ENCODE measurements around the gene LMBR1.
"Not testable (repeated sequence)": the region's sequence is repeated elsewhere in the genome, so short reads cannot be mapped to it uniquely, and the experiment has no call there.

The LMBR1 gene

DNA sequence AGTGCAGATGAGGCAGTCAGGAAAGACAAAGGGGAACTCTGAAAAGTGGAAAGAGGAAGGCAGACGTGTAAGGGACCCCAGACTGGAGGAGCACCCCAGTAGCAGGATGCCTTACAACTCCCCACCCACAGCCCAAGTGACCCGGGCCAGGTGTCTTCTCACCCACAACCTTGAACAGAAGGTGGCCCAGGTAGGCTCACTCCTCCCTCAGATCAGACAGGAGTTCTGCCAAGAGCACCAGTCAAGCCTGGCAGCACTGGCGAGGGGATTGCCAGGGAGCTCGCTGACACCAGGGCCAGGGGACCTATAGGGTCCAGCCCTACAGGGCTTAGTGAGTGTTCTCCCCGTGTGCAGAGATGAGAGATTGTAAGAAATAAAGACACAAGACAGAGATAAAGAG lies 27.1 kb upstream of the LMBR1 start:
- Histone ChIP-seq H3K9me3 (ENCODE audit: insufficient read depth, low read length) (peaks cover 8% of the 10 kb centered on the region), H3K4me3 (ENCODE audit: insufficient read length, low read depth) (no peak overlapping the region), H3K36me3 (ENCODE audit: insufficient read depth, insufficient read length, low read length) (no peaks in the 10 kb centered on the region), H3K4me1 (ENCODE audit: insufficient read depth, insufficient read length) (no peaks in the 10 kb centered on the region), H3K27me3 (ENCODE audit: insufficient read depth, insufficient read length) (no peaks in the 10 kb centered on the region), H3K9ac (ENCODE audit: insufficient read length, low read depth) (no peak overlapping the region)
- DNase-seq (ENCODE audit: low read depth, low spot score), result no peak
- TF ChIP-seq ZNF274 (IDR thresholded peaks at IDR 0.05; ENCODE audit: low read depth, low read length), result no peak
- no peak for TF ChIP-seq YY1 (IDR thresholded peaks at IDR 0.05; ENCODE audit: insufficient read depth, insufficient read length)
- TF ChIP-seq SUZ12 (IDR thresholded peaks at IDR 0.05; ENCODE audit: extremely low read depth, insufficient read depth, insufficient read length), result no peak

DNA sequence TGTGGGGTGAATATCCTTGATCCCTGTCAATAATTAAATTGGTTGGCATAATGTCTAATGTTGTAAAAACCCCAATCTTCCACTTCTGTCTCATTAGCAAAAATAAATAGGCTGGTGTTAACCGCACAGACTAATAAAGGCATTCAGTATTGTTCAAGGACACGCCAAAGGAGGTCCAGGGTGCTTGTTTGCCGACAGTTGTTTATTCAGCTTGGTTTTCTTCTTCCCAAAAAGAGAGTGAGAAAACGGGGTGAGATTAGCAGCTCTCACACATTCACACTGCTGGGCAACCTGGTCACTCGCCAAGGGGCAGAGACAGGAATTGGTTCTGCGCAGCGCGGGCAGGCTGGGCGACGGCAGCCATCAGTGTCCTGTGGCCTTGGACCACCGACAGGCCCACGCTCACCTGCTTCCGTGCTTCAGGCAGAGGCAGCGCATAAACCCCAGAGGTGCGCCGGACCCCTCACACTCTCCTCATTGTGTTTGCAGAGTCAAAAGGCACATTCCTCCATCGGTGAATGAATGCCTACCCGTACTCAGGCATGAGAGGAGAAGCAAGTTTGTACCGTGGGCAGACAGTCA lies 26.2 kb upstream of the LMBR1 start:
- peaks cover 11% of the 10 kb centered on the region for H3K9me3 ChIP-seq (ENCODE audit: insufficient read depth, low read length)
- TF ChIP-seq ZNF274 (IDR thresholded peaks at IDR 0.05; ENCODE audit: low read depth, low read length) (no peak), SUZ12 (IDR thresholded peaks at IDR 0.05; ENCODE audit: extremely low read depth, insufficient read depth, insufficient read length) (no peak), YY1 (IDR thresholded peaks at IDR 0.05; ENCODE audit: insufficient read depth, insufficient read length) (no peak)
- no peaks in the 10 kb centered on the region for H3K36me3 ChIP-seq (ENCODE audit: insufficient read depth, insufficient read length, low read length)
- DNase-seq (ENCODE audit: low read depth, low spot score), result no peak
- no peak overlapping the region for H3K4me3 ChIP-seq (ENCODE audit: insufficient read length, low read depth)
- H3K27me3 ChIP-seq (ENCODE audit: insufficient read depth, insufficient read length), result no peaks in the 10 kb centered on the region
- no peak overlapping the region for H3K9ac ChIP-seq (ENCODE audit: insufficient read length, low read depth)
- H3K4me1 ChIP-seq (ENCODE audit: insufficient read depth, insufficient read length), result no peaks in the 10 kb centered on the region

DNA sequence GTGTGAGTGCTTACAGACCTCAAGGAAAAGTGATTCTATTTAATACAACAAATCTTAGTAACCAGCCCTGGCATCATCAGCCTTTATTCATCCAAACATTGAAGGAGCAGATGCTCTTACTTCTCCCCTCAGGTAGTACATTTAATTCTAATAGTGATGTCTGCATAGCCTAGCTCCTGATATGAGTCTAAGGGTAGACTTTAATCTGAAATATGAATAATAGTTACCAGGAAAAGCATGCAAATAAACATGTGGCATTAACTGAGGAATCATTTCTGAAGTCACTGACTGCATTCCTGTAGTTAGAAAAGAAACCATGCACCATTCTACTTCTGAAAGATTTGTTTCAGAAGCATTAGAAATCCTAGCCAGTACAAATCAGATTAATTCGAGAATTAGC lies 25.7 kb upstream of the LMBR1 start:
- no peak for DNase-seq (ENCODE audit: low read depth, low spot score)
- TF ChIP-seq ZNF274 (IDR thresholded peaks at IDR 0.05; ENCODE audit: low read depth, low read length), result no peak
- TF ChIP-seq SUZ12 (IDR thresholded peaks at IDR 0.05; ENCODE audit: extremely low read depth, insufficient read depth, insufficient read length), result no peak
- no peak for TF ChIP-seq YY1 (IDR thresholded peaks at IDR 0.05; ENCODE audit: insufficient read depth, insufficient read length)
- no peaks in the 10 kb centered on the region for H3K27me3 ChIP-seq (ENCODE audit: insufficient read depth, insufficient read length)
- H3K9ac ChIP-seq (ENCODE audit: insufficient read length, low read depth), result no peak overlapping the region
- no peaks in the 10 kb centered on the region for H3K4me1 ChIP-seq (ENCODE audit: insufficient read depth, insufficient read length)
- H3K36me3 ChIP-seq (ENCODE audit: insufficient read depth, insufficient read length, low read length), result no peaks in the 10 kb centered on the region
- H3K4me3 ChIP-seq (ENCODE audit: insufficient read length, low read depth), result no peak overlapping the region
- H3K9me3 ChIP-seq (ENCODE audit: insufficient read depth, low read length), result peaks cover 11% of the 10 kb centered on the region

DNA sequence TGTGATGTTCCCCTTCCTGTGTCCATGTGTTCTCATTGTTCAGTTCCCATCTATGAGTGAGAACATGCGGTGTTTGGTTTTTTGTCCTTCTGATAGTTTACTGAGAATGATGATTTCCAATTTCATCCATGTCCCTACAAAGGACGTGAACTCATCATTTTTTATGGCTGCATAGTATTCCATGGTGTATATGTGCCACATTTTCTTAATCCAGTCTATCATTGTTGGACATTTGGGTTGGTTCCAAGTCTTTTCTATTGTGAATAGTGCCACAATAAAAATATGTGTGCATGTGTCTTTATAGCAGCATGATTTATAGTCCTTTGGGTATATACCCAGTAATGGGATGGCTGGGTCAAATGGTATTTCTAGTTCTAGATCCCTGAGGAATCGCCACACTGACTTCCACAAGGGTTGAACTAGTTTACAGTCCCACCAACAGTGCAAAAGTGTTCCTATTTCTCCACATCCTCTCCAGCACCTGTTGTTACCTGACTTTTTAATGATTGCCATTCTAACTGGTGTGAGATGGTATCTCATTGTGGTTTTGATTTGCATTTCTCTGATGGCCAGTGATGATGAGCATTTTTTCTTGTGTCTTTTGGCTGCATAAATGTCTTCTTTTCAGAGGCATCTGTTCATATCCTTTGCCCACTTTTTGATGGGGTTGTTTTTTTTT lies 16.7 kb upstream of the LMBR1 start:
- H3K9ac ChIP-seq (ENCODE audit: insufficient read length, low read depth); H3K4me1 ChIP-seq (ENCODE audit: insufficient read depth, insufficient read length); H3K4me3 ChIP-seq (ENCODE audit: insufficient read length, low read depth); H3K9me3 ChIP-seq (ENCODE audit: insufficient read depth, low read length); DNase-seq (ENCODE audit: low read depth, low spot score); H3K27me3 ChIP-seq (ENCODE audit: insufficient read depth, insufficient read length); H3K36me3 ChIP-seq (ENCODE audit: insufficient read depth, insufficient read length, low read length): not testable (repeated sequence)

DNA sequence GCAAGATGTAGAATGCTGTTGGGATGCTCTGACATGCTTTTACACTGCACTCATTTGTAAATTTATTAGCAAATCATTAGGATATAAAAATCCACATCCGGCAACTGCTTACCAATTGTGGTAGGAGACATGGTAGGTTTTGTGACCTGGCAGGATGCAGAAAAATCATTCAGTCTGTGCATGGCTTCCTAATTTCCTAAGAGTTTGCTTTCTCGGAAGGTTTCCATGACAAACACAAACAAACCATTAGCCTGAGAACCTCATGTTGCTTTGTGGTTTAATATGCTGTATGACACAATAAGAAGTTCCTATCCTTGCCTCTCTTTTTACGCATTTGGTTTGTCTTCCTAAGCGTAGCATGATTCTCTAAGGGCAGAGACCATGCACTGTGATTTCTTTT lies 14.7 kb upstream of the LMBR1 start:
- Histone ChIP-seq H3K36me3 (ENCODE audit: insufficient read depth, insufficient read length, low read length) (no peaks in the 10 kb centered on the region), H3K4me1 (ENCODE audit: insufficient read depth, insufficient read length) (no peaks in the 10 kb centered on the region), H3K9ac (ENCODE audit: insufficient read length, low read depth) (no peak overlapping the region), H3K4me3 (ENCODE audit: insufficient read length, low read depth) (no peak overlapping the region), H3K27me3 (ENCODE audit: insufficient read depth, insufficient read length) (no peaks in the 10 kb centered on the region), H3K9me3 (ENCODE audit: insufficient read depth, low read length) (no peaks in the 10 kb centered on the region)
- DNase-seq (ENCODE audit: low read depth, low spot score), result no peak
- TF ChIP-seq ZNF274 (IDR thresholded peaks at IDR 0.05; ENCODE audit: low read depth, low read length), result no peak
- TF ChIP-seq YY1 (IDR thresholded peaks at IDR 0.05; ENCODE audit: insufficient read depth, insufficient read length), result no peak
- TF ChIP-seq SUZ12 (IDR thresholded peaks at IDR 0.05; ENCODE audit: extremely low read depth, insufficient read depth, insufficient read length), result no peak

DNA sequence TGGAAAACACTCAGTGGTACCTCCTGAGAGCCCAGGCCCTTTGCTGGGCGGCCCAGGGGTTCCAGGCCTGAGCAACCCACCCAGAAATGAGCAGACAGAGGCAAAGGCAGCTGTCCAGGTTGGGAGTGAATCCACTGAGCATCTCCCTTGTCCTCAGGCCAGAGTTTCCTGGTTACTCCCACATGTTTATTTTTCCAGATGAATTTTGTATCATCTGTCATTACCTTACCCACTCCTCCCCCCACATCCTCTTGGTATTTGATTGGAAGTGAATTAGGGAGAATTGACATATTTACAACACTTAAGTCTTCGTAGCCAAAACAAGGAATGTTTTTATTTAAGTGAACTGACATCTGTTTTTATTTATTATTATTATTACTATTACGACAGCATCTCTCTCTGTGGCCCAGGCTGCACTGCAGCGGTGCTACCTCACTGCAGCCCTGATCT lies 13.2 kb upstream of the LMBR1 start:
- no peak for TF ChIP-seq ZNF274 (IDR thresholded peaks at IDR 0.05; ENCODE audit: low read depth, low read length)
- TF ChIP-seq YY1 (IDR thresholded peaks at IDR 0.05; ENCODE audit: insufficient read depth, insufficient read length), result no peak
- TF ChIP-seq SUZ12 (IDR thresholded peaks at IDR 0.05; ENCODE audit: extremely low read depth, insufficient read depth, insufficient read length), result no peak
- H3K4me3 ChIP-seq (ENCODE audit: insufficient read length, low read depth), result no peak overlapping the region
- no peaks in the 10 kb centered on the region for H3K4me1 ChIP-seq (ENCODE audit: insufficient read depth, insufficient read length)
- H3K9me3 ChIP-seq (ENCODE audit: insufficient read depth, low read length), result no peaks in the 10 kb centered on the region
- DNase-seq (ENCODE audit: low read depth, low spot score), result no peak
- H3K9ac ChIP-seq (ENCODE audit: insufficient read length, low read depth), result no peak overlapping the region
- H3K27me3 ChIP-seq (ENCODE audit: insufficient read depth, insufficient read length), result no peaks in the 10 kb centered on the region
- no peaks in the 10 kb centered on the region for H3K36me3 ChIP-seq (ENCODE audit: insufficient read depth, insufficient read length, low read length)

DNA sequence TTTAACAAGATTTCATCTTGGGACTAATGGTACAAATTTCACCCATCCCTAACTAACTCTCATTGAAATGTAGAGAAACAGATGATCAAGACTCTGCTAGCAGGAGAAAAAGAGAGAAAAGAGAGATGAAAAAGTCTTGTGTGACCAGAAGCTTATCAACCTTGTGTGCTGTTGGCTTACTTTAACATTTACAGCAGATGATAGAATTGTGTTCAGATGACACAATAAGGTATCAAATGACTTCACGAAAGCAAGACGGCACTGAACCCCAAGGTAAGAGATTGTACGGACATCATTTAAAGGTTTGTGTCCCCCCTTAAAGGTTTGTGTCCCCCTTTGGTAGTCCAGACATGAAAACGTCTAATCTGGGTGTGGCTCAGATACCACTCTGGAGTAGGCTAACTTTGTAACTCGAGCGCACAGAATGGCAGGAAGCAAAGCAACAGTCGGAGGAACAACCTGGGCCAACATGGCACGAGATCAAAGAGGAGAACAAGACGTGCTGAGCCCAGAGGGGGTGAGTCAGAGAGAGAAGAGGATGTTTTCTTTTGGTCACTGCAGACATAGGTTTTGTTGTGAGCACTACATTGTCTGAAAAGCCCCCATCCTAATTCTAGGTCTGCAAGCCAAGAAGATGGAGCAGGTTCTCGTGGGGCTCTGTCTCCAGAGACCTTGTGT lies 10.4 kb upstream of the LMBR1 start:
- no peak overlapping the region for H3K4me3 ChIP-seq (ENCODE audit: insufficient read length, low read depth)
- no peak for DNase-seq (ENCODE audit: low read depth, low spot score)
- H3K4me1 ChIP-seq (ENCODE audit: insufficient read depth, insufficient read length), result no peaks in the 10 kb centered on the region
- no peak overlapping the region for H3K9ac ChIP-seq (ENCODE audit: insufficient read length, low read depth)
- no peaks in the 10 kb centered on the region for H3K36me3 ChIP-seq (ENCODE audit: insufficient read depth, insufficient read length, low read length)
- TF ChIP-seq SUZ12 (IDR thresholded peaks at IDR 0.05; ENCODE audit: extremely low read depth, insufficient read depth, insufficient read length) (no peak), YY1 (IDR thresholded peaks at IDR 0.05; ENCODE audit: insufficient read depth, insufficient read length) (no peak), ZNF274 (IDR thresholded peaks at IDR 0.05; ENCODE audit: low read depth, low read length) (no peak)
- H3K27me3 ChIP-seq (ENCODE audit: insufficient read depth, insufficient read length), result no peaks in the 10 kb centered on the region
- H3K9me3 ChIP-seq (ENCODE audit: insufficient read depth, low read length), result no peaks in the 10 kb centered on the region

DNA sequence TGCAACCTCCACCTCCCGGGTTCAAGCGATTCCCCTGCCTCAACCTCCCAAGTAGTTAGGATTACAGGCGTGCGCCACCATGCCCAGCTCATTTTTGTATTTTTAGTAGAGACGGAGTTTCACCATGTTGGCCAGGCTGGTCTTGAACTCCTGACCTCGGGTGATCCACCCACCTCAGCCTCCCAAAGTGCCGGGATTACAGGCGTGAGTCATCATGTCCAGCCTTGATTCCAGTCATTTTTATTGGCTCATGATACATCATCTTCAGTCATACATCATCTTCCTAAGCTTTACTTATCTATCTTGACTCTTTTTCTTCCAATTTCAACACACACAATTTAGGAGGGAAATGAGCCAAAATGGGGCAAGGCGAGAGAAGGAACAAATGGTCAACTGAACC lies 7.1 kb upstream of the LMBR1 start:
- H3K9ac ChIP-seq (ENCODE audit: insufficient read length, low read depth); H3K36me3 ChIP-seq (ENCODE audit: insufficient read depth, insufficient read length, low read length); H3K4me3 ChIP-seq (ENCODE audit: insufficient read length, low read depth); DNase-seq (ENCODE audit: low read depth, low spot score); H3K9me3 ChIP-seq (ENCODE audit: insufficient read depth, low read length); H3K4me1 ChIP-seq (ENCODE audit: insufficient read depth, insufficient read length); H3K27me3 ChIP-seq (ENCODE audit: insufficient read depth, insufficient read length): not testable (repeated sequence)

All from NT2/D1 (cell line).